ENCODE measurements around the gene TSPAN2.
"Not testable (repeated sequence)": the region's sequence is repeated elsewhere in the genome, so short reads cannot be mapped to it uniquely, and the experiment has no call there.

The TSPAN2 gene

DNA sequence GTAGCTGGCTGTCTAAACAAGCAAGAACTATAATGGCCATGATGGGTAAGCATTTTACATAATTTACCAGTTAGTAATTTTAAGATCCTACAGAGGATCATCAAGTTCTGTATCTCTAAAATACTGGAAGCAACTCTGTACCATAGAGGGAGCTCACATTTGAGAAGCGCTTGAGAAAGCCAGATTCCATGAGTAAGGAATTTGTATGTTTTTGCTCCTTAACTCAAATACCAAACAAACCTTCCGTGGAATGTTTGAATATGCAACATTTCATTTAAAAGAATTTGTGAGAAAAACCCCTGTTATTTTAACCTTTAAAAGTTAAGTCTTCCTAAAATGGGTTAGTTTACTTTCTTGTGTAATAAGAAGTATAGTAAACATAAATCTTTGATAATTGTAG lies 57.7 kb downstream of the TSPAN2 start:
- no peak for DNase-seq

DNA sequence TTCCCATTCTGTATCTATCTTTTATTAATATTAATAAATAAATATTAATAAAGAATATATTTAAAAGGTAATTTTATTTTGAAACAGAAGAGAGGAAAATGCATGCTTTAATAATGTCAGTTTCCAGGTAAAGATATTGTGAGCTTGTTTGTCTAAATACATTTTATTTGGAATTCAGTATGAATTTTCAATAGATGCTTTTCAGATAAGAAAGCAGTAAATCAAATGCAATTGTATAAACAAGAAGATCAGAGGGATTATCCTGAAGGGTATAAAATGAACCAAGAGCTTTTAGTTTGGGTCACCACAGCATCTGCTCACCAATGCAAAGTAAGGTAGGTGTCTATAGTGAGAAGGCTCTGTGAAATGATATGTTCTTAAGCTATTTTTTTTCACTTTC lies 59.8 kb downstream of the TSPAN2 start, which contains the start of gene TSHB:
Gene TSHB, plus strand, starts transcription at position 301 of the 400 bp plus-strand sequence. CDS start 3,537 bp downstream, outside the sequence.
- no peak for DNase-seq

DNA sequence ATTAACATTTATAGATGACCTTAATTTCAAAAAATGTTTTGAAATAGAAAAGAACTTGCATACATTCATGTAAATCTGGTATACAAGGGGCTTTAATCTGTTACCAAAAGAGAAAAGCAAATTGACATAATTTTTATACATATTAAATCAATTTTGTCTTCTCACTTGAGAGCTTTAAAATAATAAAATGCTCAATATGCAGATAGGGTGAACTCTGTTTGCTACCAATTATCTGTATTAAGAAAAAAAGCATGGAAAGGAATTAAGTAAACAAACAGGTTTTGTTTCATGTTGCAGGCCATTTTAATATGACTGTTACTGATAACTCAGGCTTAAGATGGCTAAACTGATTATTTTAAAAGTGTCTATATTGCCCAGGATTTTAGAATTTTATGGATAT lies 65.7 kb downstream of the TSPAN2 start:
- no peak for DNase-seq

DNA sequence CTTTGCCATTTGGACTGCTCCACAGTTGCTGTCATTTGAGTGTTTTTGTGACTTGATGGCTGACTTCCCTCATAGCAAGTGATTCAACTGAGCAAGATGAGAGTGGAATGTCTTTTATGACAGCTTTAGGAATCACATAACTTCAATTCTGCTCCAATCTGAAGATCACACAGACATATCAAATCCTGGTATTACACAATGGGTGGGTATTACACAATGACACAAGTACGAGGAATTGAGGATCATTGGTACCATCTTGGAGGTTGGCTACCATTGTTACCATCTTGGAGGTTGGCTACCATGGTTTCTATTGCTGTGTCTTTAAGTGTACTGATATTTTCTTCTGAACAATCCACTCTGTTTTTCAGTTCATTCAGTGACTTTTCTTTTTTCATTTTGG lies 68.2 kb downstream of the TSPAN2 start:
- DNase-seq, result no peak

DNA sequence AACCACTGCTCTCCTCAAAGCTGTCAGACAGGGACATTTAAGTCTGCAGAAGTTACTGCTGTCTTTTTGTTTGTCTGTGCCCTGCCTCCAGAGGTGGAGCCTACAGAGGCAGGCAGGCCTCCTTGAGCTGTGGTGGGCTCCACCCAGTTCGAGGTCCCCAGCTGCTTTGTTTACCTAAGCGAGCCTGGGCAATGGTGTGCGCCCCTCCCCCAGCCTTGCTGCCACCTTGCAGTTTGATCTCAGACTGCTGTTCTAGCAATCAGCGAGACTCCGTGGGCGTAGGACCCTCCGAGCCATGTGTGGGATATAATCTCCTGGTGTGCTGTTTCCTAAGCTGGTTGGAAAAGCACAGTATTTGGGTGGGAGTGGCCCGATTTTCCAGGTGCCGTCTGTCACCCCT lies 69.8 kb downstream of the TSPAN2 start:
- not testable (repeated sequence) for DNase-seq

DNA sequence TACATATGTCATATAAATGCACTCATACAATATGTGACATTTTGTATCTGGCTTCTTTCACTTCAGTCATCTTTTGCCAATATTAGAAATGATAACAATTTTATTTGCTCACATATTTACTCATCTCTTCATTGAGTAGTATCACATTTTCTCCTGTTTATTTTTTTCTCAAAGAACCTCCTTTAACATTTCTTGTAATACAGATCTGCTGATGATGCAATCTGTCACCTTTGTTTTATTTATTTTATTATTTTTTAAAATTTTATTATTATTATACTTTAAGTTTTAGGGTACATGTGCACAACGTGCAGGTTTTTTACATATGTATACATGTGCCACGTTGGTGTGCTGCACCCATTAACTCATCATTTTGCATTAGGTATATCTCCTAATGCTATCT lies 75.5 kb downstream of the TSPAN2 start:
- no peak for DNase-seq

DNA sequence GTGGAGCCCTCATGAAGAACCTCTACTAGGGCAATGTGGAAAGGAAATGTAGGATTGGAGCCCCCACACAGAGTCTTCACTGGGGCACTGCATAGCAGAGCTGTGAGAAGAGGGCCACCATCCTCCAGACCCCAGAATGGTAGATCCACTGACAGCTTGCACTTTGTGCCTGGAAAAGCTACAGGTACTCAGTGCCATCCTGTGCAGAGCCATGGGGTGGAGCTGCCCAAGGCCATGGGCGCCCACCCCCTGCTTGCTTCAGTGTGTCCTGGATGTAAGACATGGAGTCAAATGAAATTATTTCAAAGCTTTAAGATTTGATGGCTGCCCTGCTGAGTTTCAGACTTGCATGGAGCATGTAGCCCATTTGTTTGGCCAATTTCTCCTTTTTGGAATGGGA lies 76.9 kb downstream of the TSPAN2 start:
- DNase-seq, result no peak

DNA sequence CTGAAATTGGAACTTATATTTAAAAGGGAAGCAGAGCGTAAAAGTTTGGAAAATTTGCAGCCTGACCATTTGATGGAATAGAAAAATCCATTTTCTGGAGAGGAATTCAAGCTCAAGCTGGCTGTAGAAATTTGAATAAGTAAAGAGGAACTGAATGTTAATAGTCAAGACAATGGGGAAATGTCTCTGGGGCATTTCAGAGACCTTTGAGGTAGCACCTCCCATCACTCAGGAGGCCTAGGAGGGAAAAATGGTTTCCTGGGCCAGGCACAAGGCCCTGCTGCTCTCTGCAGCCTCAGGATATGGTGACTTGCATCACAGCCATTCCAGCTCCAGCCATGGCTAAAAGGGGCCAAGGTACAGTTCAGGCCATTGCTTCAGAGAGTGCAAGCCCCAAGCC lies 77.3 kb downstream of the TSPAN2 start:
- no peak for DNase-seq

DNA sequence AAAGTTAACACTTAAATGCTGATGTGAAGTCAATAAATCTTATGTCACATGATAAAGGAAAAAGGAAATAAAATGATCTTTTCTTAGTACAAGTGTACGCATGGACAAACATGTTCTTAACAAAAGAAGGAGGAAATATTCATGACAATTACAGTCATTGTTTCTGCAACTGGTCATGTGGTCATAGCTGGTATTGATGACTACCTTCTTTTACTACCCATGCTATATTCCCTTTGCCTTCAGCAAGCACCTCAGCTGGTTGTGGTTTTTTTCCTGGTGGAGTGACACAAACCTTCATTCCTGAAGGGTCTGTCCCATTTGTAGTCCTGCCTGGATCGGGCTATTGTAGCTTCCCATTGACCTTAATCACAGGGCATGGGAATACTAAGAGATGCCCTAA lies 83.1 kb downstream of the TSPAN2 start:
- no peak for DNase-seq
